ENCODE measurements around the gene HSPBP1.

DNA sequence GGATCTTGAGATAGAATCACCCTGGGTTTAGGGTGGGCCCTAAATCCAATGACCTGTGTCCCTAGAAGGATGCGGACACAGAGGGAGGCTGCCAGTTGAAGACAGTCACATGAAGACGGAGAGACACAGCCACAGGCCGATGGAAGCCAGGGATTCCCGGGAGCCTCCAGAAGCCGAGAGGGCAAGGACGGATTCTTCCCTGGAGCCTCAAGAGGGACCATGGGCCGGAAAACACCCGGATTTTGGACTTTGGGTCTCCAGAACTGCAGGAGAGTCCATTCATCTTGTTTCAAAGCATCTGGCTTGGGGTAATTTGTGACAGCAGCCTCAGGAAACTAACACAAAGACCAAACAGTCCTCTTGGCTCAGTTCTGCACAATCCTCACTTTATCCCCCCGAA lies 53.6 kb downstream of the HSPBP1 start:
- TF ChIP-seq, protein P1, sequence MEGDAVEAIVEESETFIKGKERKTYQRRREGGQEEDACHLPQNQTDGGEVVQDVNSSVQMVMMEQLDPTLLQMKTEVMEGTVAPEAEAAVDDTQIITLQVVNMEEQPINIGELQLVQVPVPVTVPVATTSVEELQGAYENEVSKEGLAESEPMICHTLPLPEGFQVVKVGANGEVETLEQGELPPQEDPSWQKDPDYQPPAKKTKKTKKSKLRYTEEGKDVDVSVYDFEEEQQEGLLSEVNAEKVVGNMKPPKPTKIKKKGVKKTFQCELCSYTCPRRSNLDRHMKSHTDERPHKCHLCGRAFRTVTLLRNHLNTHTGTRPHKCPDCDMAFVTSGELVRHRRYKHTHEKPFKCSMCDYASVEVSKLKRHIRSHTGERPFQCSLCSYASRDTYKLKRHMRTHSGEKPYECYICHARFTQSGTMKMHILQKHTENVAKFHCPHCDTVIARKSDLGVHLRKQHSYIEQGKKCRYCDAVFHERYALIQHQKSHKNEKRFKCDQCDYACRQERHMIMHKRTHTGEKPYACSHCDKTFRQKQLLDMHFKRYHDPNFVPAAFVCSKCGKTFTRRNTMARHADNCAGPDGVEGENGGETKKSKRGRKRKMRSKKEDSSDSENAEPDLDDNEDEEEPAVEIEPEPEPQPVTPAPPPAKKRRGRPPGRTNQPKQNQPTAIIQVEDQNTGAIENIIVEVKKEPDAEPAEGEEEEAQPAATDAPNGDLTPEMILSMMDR (IDR thresholded peaks at IDR 0.05; ENCODE audit: insufficient read depth, low read length), result no peak
- TF ChIP-seq POLR2AphosphoS5 (IDR thresholded peaks at IDR 0.05; ENCODE audit: low read depth) (no peak; the same call in 1 of the 2 replicates), SPI1 (IDR thresholded peaks at IDR 0.05; ENCODE audit: borderline replicate concordance, low read depth) (no peak), GABPA (IDR thresholded peaks at IDR 0.05; ENCODE audit: low read depth) (no peak)
- TF ChIP-seq, protein P2, sequence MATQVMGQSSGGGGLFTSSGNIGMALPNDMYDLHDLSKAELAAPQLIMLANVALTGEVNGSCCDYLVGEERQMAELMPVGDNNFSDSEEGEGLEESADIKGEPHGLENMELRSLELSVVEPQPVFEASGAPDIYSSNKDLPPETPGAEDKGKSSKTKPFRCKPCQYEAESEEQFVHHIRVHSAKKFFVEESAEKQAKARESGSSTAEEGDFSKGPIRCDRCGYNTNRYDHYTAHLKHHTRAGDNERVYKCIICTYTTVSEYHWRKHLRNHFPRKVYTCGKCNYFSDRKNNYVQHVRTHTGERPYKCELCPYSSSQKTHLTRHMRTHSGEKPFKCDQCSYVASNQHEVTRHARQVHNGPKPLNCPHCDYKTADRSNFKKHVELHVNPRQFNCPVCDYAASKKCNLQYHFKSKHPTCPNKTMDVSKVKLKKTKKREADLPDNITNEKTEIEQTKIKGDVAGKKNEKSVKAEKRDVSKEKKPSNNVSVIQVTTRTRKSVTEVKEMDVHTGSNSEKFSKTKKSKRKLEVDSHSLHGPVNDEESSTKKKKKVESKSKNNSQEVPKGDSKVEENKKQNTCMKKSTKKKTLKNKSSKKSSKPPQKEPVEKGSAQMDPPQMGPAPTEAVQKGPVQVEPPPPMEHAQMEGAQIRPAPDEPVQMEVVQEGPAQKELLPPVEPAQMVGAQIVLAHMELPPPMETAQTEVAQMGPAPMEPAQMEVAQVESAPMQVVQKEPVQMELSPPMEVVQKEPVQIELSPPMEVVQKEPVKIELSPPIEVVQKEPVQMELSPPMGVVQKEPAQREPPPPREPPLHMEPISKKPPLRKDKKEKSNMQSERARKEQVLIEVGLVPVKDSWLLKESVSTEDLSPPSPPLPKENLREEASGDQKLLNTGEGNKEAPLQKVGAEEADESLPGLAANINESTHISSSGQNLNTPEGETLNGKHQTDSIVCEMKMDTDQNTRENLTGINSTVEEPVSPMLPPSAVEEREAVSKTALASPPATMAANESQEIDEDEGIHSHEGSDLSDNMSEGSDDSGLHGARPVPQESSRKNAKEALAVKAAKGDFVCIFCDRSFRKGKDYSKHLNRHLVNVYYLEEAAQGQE (IDR thresholded peaks at IDR 0.05; ENCODE audit: insufficient replicate concordance, low read depth), result no peak

Data from HL-60 (cell line).